Vagina (tissue), 2 donors: Measurements from ENCODE around the gene CDC42EP3.

Source experiments
- CTCF ChIP-seq, 3 experiments: fragments of 450-650 bp in 2 of 3; fragments of 200-600 bp in 1 of 3; sonication (generic) in 1 of 3; IDR thresholded peaks; one replicate each; pipeline ENCODE4 v1.5.1; 2017 to 2019; ENCODE audit warnings: antibody characterized with exemption in 3 of 3, mild to moderate bottlenecking in 2 of 3, moderate library complexity in 2 of 3
- POLR2A ChIP-seq, 2 donors: fragments of 450-650 bp; IDR thresholded peaks; one replicate each; pipeline ENCODE4 v1.6.1; 2017; ENCODE audit warnings: antibody characterized with exemption in 2 of 2, mild to moderate bottlenecking in 2 of 2, moderate library complexity in 2 of 2

- no peak for TF ChIP-seq POLR2A (IDR thresholded peaks at IDR 0.05)
- no peak for TF ChIP-seq CTCF (IDR thresholded peaks at IDR 0.05)
Measured at GRCh38 chr2:37679072-37679695, 7.7 kb upstream of the CDC42EP3 start.
